GM21723 (cell line): ENCODE data around the gene NSUN6.
A peak's percentile ranks its signal among the peaks of the same experiment; 100 is the strongest.
"Not testable (repeated sequence)": the region's sequence is repeated elsewhere in the genome, so short reads cannot be mapped to it uniquely, and the experiment has no call there.

Source experiments
- ATAC-seq: cut with Tn5 transposase; IDR thresholded peaks from one replicate; pipeline ENCODE4 v1.9.1; 2021; ENCODE audit warnings: mild to moderate bottlenecking, moderate library complexity; ENCODE audit not compliant: unreplicated experiment

Gene NSUN6

DNA sequence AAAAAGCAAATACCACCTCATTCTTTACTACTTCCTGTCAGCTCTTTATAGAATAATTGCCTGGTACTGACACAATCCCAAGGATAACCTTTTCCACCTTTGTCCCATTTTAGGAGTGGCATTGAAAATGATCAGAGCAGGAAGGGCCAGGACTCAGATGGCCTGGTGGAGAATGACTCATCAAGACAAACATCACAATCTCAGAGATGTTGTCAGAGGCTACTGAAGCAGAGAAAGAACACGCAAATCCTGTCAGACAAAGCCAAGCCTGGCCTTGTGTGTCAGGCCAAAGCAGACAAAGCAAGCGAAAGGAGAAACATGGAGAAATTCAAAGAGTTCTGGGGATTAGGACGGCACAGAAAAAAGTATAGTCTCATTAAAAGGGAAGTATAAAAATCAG, 40.9 kb downstream of the NSUN6 start:
- no peak for ATAC-seq

DNA sequence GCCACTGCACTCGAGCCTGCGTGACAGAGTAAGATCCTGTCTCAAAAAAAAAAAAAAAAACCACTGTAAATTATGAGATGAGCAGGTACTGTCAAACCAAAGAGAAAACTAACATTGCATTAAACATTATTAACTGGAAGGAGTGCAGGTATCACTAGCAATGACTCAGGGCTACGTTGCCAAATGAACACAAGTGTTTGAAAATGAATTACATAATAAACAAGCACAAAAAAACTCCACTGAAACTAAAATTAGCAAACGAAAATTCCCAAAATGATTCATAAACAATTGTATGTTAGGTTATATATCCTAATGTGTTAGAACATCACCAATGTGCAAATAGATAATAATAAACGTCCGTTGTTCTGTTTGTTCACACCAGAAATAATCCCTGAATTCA, 42.8 kb downstream of the NSUN6 start:
- no peak for ATAC-seq

DNA sequence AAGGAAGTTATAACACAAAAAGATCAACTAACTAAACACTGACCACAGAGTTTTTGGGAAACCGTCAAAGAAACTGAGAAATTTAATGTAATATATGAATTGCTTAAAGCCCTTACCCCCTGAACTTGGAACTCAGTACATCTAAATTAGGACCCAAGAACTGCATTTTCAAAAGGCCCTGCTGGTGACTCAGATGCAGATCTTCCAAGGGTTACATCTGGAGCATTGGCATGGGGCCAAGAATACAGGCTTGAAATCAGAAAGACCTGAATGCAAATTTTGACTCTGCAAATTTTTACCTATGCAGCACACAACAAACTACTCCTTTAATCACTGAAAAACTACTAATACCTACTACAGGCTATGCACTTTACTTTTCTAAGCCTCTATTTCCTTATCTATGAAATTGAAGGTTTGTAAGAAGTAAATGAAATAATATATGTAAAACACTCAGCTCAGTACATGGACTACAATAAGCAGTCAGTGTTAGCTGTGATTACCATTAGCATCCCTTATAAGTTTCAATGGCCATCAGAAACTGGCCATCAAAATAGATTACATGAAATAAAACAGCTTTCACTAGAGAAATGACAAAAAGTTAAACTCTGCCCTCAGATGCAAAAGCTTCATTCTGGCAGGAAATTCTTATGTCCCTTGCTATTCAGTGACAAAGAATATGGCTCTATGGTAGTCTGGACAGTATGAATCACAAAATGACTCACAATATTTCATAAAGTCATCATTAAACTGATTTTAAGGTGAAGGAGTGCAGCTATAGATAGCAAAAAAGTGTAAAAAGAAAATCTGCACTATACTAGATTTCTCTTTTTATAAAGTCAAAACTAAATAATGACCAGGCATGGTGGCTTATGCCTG, 43.6 kb downstream of the NSUN6 start:
- peak; percentile 67 for ATAC-seq

DNA sequence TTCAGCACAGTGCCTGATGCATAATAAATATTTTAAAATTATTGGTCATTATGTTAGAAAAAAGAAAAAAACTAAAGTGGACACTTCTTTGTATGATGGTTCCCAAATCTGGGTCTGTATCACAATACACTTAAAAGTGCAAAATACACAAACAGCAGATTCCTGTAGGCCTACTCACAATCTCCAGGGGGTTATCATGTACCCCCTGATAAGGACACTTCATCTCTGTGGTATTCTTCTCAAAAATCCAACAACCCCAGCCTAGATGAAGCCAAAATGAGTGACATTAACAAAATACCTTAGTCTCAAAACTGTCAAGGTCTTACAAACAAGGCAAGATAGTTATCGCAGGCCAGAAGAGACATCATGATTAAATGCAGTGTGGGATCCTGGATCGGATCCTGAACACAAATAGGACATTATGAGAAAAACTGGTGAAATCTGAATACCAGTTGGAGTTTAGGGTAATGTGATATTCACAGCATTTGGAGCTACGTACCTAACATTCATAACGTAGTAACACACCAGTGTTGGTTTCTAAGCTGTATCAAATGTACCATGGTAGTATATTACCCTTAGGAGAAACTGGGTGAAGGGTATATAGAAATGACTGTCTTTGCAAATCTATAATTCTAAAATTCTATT, 45.2 kb downstream of the NSUN6 start:
- no peak for ATAC-seq

DNA sequence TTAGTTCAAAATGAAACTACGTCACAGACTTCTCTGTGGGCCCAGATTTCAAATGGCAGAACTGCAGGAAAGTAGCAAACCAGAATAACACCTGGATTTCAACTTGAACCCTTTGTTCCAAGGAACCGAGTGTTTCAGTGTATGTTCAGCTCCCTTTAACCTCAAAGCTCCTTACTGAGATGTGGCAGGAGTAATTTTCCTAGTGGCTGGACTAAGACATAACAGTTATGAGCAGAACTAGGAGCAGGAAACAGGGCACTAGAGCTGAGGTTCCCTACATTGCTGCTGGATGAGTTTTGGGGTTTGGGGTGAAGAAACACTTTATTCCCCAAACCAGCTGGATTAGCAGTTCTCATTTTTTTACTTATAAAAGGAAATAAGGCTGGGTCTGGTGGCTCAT, 50.1 kb downstream of the NSUN6 start:
- ATAC-seq, result no peak

DNA sequence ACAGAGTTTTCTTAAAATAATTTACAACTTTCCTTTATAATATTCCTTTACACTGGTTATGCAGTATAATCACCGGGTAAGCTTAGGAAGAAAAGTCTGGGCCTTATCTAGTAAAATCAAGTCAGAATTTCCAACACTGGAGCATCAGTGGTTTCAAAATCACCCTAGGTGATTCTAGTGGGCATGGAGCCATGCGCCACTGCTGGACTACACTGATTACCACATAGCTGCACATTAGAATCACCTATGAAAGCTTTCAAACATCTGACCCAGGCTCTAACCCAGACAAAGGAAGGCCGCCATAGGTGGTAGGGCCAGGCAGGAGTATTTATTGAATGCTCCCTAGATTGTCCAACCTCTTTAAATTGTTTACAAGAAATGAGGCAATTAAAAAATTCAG, 52.0 kb downstream of the NSUN6 start:
- no peak for ATAC-seq

DNA sequence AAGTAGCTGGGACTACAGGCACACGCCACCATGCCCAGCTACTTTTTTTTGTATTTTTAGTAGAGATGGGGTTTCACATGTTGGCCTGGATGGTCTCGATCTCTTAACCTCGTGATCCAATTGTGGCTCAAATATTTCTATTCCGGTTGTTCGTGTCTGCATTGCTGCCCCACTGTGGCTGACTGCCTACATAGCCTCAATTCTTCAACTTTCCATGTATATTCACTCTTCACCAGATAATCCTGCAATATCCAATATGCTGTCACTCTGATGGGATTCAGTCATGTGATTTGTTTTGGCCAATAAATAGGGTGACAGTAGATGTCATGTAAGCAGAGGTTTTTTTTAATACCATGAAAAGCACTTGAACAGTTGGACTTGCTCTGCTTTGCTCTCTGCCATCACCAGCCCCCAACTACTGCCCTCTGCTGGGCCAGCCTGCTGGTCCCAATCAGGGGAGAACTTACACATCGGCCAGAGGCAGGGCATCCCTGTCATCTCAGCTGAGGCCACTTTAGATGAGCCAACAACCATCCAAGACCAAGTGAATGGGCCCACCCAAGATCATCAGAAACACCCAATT, 56.7 kb downstream of the NSUN6 start:
- no peak for ATAC-seq

DNA sequence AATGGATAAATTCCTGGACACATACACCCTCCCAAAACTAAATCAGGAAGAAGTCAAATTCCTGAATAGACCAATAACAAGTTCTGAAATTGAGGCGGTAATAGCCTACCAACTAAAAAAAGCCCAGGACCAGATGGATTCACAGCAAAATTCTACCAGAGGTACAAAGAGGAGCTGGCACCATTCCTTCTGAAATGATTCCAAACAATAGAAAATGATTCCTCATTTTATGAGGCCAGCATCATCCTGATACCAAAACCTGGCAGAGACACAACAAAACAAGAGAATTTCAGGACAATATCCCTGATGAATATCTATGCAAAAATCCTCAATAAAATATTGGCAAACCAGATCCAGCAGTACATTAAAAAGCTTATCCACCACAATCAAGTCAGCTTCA, 60.2 kb downstream of the NSUN6 start:
- not testable (repeated sequence) for ATAC-seq

DNA sequence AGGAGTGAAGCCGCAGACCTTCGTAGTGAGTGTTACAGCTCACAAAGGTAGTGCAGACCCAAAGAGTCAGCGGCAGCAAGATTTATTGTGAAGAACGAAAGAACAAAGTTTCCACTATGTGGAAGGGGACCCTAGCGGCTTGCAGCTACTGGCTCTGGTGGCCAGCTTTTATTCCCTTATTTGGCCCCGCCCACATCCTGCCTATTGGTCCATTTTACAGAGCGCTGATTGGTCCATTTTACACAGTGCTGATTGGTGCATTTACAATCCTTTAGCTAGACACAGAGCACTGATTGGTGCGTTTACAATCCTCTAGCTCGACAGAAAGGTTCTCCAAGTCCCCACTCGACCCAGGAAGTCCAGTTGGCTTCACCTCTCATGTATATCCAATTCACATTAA, 64.8 kb downstream of the NSUN6 start:
- ATAC-seq, result not testable (repeated sequence)

DNA sequence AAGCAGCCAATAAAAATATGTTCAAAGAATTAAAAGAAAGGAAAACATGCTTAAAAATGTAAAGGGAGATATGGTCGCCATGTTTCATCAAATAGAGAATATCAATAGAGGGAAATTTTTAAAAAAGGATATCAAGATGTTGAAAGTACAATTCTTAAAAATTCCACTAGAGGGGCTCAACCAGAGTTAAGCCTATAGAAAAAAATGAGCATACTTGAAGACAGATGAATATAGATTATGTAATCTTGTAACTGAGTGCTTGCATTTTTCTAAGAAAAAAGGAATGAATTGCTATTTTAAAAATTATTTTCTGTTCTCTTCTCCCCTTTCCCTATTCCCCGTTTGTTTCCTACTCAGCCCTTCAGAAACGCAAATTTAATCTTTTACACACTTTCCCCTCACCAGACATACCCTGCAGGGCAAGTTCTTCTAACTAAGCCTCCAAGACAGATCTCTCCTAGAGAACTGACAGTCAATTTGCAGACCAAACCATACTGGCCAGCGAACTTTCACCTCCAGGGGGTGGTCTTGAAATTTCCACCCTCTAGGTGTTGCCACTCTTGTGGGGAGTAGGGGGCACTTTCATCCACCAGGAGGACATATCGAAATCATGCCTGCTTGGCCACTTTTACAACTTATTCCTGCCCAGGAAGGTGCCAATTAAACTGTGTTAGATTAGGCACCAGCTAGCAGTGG, 67.7 kb downstream of the NSUN6 start:
- no peak for ATAC-seq

DNA sequence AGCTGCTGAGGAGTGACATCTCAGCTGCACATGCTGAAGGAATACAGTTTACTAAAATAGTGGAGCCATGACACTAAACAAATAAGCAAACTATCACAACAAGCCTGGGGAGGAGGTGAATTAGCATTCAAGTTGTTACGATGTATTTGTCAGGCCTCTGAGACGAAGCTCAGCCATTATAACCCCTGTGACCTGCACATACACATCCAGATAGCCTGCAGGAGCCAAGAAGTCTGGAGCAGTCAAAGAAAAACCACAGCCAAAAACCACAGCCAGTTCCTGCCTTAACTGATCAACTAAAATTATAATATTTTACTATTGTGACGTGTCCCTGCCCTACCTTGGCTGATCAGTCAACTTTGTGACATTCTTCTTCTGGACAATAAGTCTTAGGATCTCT, 68.6 kb downstream of the NSUN6 start:
- ATAC-seq, result no peak

DNA sequence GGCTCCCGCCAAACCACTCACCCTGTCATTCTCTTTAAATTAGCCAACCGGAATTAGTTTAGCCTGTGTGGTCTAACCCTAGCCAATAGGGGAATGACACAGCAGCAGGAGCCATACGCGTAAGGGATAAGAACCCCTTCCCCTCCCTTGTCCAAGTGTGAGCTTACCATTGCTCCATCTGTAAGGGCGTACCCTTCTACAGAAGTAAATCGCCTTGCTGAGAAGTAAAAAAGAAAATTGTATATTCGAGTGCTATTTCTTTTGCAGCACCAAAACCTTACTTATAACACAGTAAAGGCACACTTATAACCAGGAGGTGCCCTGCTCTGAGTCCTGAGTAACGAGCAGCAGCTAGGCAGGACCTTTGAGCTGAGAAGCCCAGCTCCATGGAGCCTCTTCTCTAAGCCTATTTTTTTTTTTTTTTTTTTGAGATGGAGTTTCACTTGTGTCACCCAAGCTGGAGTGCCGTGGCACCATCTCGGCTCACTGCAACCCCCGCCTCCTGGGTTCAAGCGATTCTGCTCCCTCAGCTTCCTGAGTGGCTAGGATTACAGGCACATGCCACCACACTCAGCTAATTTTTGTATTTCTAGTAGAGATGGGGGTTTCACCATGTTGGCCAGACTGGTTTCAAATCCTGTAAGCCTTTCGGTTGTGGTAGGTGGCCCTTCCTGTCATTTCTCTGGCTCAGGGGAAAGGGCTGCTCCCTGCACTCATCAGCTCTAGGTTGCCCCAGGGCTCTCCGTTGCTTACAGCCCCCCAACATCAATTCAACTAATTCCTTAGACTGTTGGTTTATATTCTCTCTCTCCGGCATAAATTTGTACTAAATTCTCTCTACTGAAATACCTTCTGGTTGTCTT, 73.3 kb downstream of the NSUN6 start:
- ATAC-seq, result no peak

DNA sequence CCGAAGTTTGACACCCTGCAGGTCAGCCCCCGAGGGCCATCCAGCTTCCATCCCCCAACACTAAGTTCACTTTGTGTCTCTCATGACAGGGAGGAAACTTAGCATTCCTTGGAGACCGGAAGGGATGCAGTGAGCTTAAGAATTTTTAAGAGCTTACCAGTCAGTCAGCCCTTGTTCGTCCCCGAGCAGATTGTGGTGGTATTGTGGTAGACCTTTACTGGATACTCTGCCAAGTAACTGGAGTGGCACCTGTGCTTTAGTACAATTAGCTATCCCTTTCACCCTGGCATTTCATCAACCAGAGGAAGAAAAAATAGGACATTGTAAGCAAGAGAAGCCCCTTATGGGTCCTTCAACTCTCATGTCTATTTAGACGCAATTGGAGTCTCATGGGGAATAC, 74.8 kb downstream of the NSUN6 start:
- no peak for ATAC-seq

DNA sequence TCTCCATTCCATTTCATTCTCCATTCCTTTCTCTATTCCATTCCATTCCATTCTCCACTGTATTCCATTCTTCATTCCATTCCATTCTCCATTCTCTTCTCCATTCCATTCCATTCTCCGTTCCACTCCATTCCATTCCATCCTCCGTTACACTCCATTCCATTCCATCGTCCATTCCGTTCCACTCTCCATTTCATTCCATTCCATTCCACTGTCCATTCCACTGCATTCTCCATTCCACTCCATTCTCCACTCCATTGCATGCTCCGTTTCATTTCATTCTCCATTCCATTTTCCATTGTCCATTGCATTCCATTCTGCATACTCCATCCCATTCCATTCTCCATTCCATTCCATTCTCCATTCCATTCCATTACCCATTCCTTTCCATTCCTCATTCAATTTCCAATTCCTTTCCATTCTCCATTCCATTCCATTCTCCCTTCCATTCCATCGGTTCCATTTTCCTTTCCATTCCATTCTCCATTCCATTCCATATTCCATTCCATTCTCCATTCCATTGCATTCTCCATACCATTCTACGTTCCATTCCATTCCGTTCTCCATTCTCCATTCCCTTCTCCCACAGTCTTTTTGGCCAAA, 78.3 kb downstream of the NSUN6 start:
- no peak for ATAC-seq

DNA sequence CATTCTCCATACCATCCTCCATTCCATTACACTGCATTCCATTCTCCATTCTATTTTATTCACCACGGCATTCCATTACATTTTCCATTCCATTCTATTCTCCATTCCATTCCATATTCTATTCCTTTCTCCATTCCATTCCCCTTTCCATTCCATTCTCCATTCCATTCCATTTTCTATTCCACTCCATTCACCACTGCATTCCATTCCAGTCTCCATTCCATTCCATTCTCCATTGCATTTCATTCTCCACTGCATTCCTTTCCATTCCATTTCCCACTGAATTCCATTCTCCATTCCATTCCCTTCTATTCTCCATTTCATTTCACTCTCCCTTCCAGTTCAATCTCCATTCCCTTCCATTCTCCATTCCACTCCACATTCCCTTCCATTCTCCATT, 79.6 kb downstream of the NSUN6 start:
- no peak for ATAC-seq

DNA sequence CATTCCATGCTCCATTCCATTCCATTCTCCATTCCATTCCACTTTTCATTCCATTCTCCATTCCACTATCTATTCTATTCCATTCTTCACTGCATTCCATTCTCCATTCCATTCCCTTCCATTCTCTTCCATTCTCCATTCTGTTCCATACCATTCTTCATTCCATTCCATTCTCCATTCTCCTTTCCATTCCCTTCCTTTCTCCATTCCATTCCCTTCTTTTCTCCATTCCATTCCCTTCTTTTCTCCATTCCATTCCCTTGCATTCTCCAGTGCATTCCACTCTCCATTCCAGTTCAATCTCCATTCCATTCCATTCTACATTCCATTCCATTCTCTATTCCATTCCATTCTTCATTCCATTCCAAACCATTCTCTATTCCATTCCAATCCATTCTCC, 80.3 kb downstream of the NSUN6 start:
- ATAC-seq, result no peak

DNA sequence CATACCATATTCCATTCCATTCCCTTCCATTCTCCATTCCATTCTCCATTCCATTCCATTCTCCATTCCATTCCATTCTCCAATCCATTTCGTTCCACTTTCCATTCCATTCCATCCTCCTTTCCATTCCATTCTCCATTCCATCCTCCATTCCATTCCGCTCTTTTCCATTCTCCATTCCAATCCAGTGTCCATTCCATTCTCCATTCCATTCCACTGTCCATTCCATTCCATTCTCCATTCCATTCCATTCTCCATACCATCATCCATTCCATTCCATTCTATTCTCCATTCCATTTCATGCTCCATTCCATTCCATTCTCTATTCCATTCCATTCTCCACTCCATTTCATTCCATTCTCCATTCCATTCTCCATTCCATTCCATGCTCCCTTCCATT, 81.0 kb downstream of the NSUN6 start:
- ATAC-seq, result not testable (repeated sequence)

DNA sequence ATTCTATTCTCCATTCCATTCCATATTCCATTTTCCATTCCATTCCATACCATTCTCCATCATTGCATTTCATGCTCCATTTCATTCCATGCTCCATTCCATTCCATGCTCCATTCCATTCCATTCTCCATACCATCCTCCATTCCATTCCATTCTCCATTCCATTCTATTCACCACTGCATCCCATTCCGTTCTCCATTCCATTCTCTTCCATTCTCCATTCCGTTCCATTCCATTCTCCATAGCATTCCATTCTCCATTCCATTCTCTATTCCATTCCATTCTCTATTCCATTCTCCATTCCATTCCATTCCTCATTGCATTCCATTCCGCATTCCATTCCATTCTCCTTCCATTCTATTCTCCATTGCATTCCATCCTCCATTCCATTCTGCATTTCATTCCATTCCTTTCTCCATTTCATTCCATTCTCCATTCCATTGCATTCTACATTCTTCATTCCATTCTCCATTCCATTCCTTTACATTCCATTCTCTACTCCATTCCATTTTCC, 84.0 kb downstream of the NSUN6 start:
- ATAC-seq, result no peak

DNA sequence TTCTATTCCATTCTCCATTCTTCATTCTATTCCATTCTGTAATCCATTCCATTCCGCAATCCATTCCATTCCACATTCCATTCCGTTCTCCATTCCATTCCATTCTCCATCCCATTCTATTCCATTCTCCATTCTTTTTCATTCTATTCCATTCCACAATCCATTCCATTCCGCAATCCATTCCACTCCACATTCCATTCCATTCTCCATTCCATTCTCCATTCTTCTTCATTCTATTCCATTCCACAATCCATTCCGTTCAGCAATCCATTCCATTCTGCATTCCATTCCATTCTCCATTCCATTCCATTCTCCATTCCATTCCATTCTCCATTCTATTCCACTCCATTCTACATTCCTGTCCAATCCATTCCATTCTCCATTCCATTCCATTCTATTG, 85.2 kb downstream of the NSUN6 start:
- ATAC-seq, result no peak

DNA sequence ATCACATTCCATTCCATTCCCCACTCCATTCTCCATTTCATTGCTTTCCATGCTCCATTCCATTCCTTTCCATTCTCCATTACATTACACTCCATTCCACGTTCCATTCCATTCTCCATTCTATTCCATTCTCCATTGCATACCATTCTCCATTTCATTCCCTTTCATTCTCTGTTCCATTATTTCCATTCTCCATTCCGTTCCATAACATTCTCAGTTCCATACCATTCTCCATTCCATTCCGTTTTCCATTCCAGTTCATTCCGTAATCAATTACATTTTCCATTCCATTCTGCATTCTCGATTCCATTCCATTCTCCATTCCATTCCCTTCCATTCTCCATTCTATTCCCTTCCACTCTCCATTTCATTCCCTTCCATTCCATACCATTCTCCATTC, 86.4 kb downstream of the NSUN6 start:
- no peak for ATAC-seq
